Ishikawa (cell line): ENCODE measurements around the gene CNOT1.

Experiments used
- CEBPB ChIP-seq: IDR thresholded peaks from 2 replicates; pipeline ENCODE4 v1.6.1; 2012
- CREB1 ChIP-seq: IDR thresholded peaks from 2 replicates; pipeline ENCODE4 v1.6.1; 2012; ENCODE audit warnings: low read depth
- MAX ChIP-seq: IDR thresholded peaks from 2 replicates; pipeline ENCODE4 v1.6.1; 2012
- RAD21 ChIP-seq: IDR thresholded peaks from 2 replicates; pipeline ENCODE4 v1.6.1; 2012; ENCODE audit warnings: low read depth
- REST ChIP-seq: IDR thresholded peaks from 2 replicates; pipeline ENCODE4 v1.6.1; 2012; ENCODE audit warnings: low read depth, mild to moderate bottlenecking
- TCF12 ChIP-seq: IDR thresholded peaks from 2 replicates; pipeline ENCODE4 v1.6.1; 2012; ENCODE audit warnings: low read depth
- USF1 ChIP-seq: IDR thresholded peaks from 2 replicates; pipeline ENCODE4 v1.6.1; 2012
- YY1 ChIP-seq: IDR thresholded peaks from 2 replicates; pipeline ENCODE4 v1.6.1; 2012; ENCODE audit warnings: low read depth

GRCh38 chr16:58485184-58485887, 144.3 kb downstream of the CNOT1 start:
- TF ChIP-seq REST: no peak
- no peak for TF ChIP-seq MAX
- TF ChIP-seq TCF12: no peak
- no peak for TF ChIP-seq RAD21
- TF ChIP-seq CEBPB: no peak
- no peak for TF ChIP-seq YY1
- no peak for TF ChIP-seq USF1
- TF ChIP-seq CREB1: no peak
